ENCODE results near the gene QKI. TPM values are rescaled to one million over a fixed set of nuclear protein-coding genes. Genes with fewer than 3 reads are reported as not detected.

Gene QKI
- total RNA-seq, 2 donors from 2014 or later = 366 to 434 TPM

DNA sequence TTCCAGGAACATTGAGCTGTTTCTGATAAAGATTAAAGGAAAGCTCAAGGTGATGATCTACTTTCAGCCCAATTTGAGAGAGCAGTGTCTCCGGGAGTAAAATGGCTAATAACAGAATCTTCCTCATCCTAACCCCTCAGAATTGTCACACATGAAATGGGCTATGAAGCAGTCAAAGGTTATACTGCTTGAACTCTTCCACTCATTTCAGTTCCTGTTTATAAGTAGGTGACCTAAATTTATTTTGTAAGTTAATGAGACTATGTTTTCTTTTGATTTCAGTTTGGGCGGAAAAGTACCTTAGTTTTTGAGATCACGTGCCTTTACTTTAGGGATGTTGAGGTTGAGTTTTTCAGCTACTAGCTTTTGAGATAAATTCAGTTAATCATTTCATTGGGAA lies 47.2 kb downstream of the QKI start:
- no peak for DNase-seq (ENCODE audit: low spot score)
- H3K27ac ChIP-seq = peak overlapping the region in 1 of 2 donors; percentile 11
- TF ChIP-seq, protein P1, sequence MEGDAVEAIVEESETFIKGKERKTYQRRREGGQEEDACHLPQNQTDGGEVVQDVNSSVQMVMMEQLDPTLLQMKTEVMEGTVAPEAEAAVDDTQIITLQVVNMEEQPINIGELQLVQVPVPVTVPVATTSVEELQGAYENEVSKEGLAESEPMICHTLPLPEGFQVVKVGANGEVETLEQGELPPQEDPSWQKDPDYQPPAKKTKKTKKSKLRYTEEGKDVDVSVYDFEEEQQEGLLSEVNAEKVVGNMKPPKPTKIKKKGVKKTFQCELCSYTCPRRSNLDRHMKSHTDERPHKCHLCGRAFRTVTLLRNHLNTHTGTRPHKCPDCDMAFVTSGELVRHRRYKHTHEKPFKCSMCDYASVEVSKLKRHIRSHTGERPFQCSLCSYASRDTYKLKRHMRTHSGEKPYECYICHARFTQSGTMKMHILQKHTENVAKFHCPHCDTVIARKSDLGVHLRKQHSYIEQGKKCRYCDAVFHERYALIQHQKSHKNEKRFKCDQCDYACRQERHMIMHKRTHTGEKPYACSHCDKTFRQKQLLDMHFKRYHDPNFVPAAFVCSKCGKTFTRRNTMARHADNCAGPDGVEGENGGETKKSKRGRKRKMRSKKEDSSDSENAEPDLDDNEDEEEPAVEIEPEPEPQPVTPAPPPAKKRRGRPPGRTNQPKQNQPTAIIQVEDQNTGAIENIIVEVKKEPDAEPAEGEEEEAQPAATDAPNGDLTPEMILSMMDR (IDR thresholded peaks at IDR 0.05) = no peak
- H3K27me3 ChIP-seq = no peaks in the 10 kb centered on the region
- H3K9me3 ChIP-seq = no peaks in the 10 kb centered on the region
- peaks cover 0 to 86% of the 10 kb centered on the region in 2 donors for H3K4me1 ChIP-seq
- no peak overlapping the region for H3K4me3 ChIP-seq
- peaks cover 9% of the 10 kb centered on the region for H3K36me3 ChIP-seq

DNA sequence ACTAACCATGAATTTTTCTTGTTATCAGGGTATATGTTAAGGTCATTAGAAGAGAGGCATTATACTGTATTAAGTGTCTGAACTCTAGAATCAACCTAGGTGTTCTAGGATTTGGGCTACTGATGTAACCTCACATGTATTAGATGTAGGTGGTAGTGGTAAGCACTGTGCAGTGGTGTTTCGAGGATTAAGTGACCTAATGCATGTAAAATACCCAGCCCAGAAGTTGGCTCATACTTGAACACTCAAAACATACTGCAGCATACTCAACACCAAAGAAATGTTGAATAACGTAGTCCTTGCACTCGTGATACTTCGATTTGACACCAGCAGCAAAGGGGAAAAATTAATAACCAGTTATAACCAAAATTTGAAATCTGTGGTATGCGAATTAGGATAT lies 48.7 kb downstream of the QKI start:
- no peak overlapping the region for H3K27ac ChIP-seq
- TF ChIP-seq, protein P1 (IDR thresholded peaks at IDR 0.05) = no peak
- H3K4me3 ChIP-seq = no peak overlapping the region
- H3K36me3 ChIP-seq = no peaks in the 10 kb centered on the region
- no peak for DNase-seq (ENCODE audit: low spot score)
- no peaks in the 10 kb centered on the region for H3K9me3 ChIP-seq
- H3K4me1 ChIP-seq = peaks cover 0 to 82% of the 10 kb centered on the region in 2 donors
- no peaks in the 10 kb centered on the region for H3K27me3 ChIP-seq

- Histone ChIP-seq H3K36me3 (no peaks in the 10 kb centered on the region), H3K27me3 (no peaks in the 10 kb centered on the region), H3K27ac (no peak overlapping the region), H3K4me1 (peaks cover 0 to 82% of the 10 kb centered on the region in 2 donors), H3K9me3 (no peaks in the 10 kb centered on the region), H3K4me3 (no peak overlapping the region)
- TF ChIP-seq, protein P1 (IDR thresholded peaks at IDR 0.05) = no peak
- no peak for DNase-seq (ENCODE audit: low spot score)
Observed at GRCh38 chr6:163463795-163464194, 49.3 kb downstream of the QKI start.

- TF ChIP-seq, protein P1 (IDR thresholded peaks at IDR 0.05) = no peak
- H3K27me3 ChIP-seq = no peaks in the 10 kb centered on the region
- H3K9me3 ChIP-seq = peaks cover 0 to 13% of the 10 kb centered on the region in 2 donors
- no peak for DNase-seq (ENCODE audit: low spot score)
- H3K36me3 ChIP-seq = no peaks in the 10 kb centered on the region
- H3K4me3 ChIP-seq = no peak overlapping the region
- H3K27ac ChIP-seq = no peak overlapping the region
- peaks cover 0 to 58% of the 10 kb centered on the region in 2 donors for H3K4me1 ChIP-seq
Observed at GRCh38 chr6:163466839-163467390, 52.4 kb downstream of the QKI start.

- no peak overlapping the region for H3K27ac ChIP-seq
- no peak for DNase-seq (ENCODE audit: low spot score)
- H3K4me1 ChIP-seq = peaks cover 0 to 46% of the 10 kb centered on the region in 2 donors
- H3K27me3 ChIP-seq = no peaks in the 10 kb centered on the region
- TF ChIP-seq, protein P1 (IDR thresholded peaks at IDR 0.05) = no peak
- no peak overlapping the region for H3K4me3 ChIP-seq
- H3K9me3 ChIP-seq = peaks cover 0 to 13% of the 10 kb centered on the region in 2 donors
- H3K36me3 ChIP-seq = no peaks in the 10 kb centered on the region
Observed at GRCh38 chr6:163468738-163469137, 54.2 kb downstream of the QKI start.

DNA sequence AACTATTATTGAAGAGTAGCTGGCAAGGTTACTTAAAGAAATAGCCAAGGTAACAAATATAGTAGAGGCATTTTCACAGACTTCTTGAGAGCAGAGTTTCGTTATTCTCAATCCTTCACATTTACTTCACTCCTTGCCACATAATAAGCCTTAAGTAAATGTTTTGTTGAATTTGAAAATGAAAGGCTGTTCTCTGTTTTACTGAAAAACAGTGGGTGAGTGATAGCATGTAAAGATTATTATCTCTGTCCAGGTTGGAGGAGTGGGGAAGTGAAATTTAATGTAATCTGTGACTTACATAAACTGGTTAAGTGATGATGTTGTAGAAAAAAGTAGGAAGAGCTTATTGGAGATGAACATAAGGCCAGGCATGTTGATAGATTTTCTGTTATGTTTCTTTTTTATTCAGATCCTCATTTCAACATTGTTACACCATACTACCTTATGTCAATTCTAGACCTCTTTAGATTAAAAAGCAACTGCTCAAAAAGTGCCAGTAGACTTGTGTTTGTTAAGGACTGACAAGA lies 55.0 kb downstream of the QKI start:
- no peak for DNase-seq (ENCODE audit: low spot score)
- H3K4me3 ChIP-seq = no peak overlapping the region
- peaks cover 0 to 13% of the 10 kb centered on the region in 2 donors for H3K9me3 ChIP-seq
- peaks cover 0 to 48% of the 10 kb centered on the region in 2 donors for H3K4me1 ChIP-seq
- TF ChIP-seq, protein P1 (IDR thresholded peaks at IDR 0.05) = no peak
- H3K27ac ChIP-seq = no peak overlapping the region
- H3K27me3 ChIP-seq = no peaks in the 10 kb centered on the region
- H3K36me3 ChIP-seq = no peaks in the 10 kb centered on the region
